Activated CD4-positive, alpha-beta T cell treated with anti-CD3 and anti-CD28 coated beads, Interleukin-2, amount 10 ng/mL, durations not matched to agents 7 days and 5 days (primary cell): ENCODE results near the gene DAP3. TPM values are rescaled to one million over a fixed set of nuclear protein-coding genes. Genes with fewer than 3 reads are reported as not detected.
A peak's percentile ranks its signal among the peaks of the same experiment; 100 is the strongest.

Experiments used
- CTCF ChIA-PET: fragments of 350-600 bp; sonication (Branson Sonifier 250); formaldehyde crosslinking; loops from one replicate; lab custom pipeline; 2021; ENCODE audit warnings: antibody characterized with exemption; lab: Charles Lee
- POLR2A ChIA-PET: fragments of 350-600 bp; sonication (Branson Sonifier 250); formaldehyde crosslinking; loops from one replicate; lab custom pipeline; 2021; ENCODE audit warnings: antibody characterized with exemption; lab: Charles Lee
- DNase-seq: peaks from one replicate; pipeline ENCODE4 v3.0.0-alpha.2; 2020
- H3K27ac Mint-ChIP-seq: one replicate; pipeline ENCODE4 v1.8.0; 2021; ENCODE audit warnings: mild to moderate bottlenecking, moderate library complexity, mixed read lengths
- H3K27me3 Mint-ChIP-seq: one replicate; pipeline ENCODE4 v1.8.0; 2021; ENCODE audit warnings: mixed read lengths
- H3K36me3 Mint-ChIP-seq: one replicate; pipeline ENCODE4 v1.8.0; 2021; ENCODE audit warnings: low read depth, mixed read lengths
- H3K4me1 Mint-ChIP-seq: one replicate; pipeline ENCODE4 v1.8.0; 2021; ENCODE audit warnings: mixed read lengths
- H3K4me3 Mint-ChIP-seq: one replicate; pipeline ENCODE4 v1.8.0; 2021; ENCODE audit warnings: mild to moderate bottlenecking, moderate library complexity, mixed read lengths
- H3K9me3 Mint-ChIP-seq: one replicate; pipeline ENCODE4 v1.8.0; 2021; ENCODE audit warnings: mixed read lengths
- total RNA-seq, 2 experiments: library from RNA; stranded (reverse); gene quantifications; one replicate each; pipeline ENCODE4 v1.2.3, GENCODE V29; 2021

Gene DAP3
- total RNA-seq, 2 experiments from 2014 or later: 123 to 129 TPM

DNA sequence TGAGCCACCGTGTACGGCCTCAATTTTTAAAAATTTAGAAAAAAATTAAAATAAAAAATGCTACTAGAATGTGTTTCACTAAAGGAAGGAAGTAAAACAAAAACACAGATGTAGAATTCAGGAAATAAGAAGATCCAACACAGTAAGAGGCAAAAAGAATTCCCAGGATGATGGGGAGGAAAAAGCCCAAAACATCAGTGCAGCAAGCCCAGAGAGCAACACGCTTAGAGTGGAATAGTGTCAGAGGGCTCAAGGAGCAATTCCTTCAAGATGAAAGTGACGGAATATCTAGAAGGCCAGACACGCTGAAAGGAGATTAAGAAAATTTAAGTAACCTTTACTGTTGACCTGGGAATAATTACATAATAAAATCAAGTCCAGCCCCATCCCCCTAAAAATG is 80.4 kb downstream of the DAP3 start:
- Mint-ChIP-seq H3K4me3 (no peak overlapping the region), H3K27me3 (no peaks in the 10 kb centered on the region), H3K9me3 (no peaks in the 10 kb centered on the region), H3K27ac (no peak overlapping the region), H3K4me1 (no peaks in the 10 kb centered on the region), H3K36me3 (peaks cover 66% of the 10 kb centered on the region)
- no peak for DNase-seq
- CTCF ChIA-PET: no interaction called here
- POLR2A ChIA-PET: no interaction called here

DNA sequence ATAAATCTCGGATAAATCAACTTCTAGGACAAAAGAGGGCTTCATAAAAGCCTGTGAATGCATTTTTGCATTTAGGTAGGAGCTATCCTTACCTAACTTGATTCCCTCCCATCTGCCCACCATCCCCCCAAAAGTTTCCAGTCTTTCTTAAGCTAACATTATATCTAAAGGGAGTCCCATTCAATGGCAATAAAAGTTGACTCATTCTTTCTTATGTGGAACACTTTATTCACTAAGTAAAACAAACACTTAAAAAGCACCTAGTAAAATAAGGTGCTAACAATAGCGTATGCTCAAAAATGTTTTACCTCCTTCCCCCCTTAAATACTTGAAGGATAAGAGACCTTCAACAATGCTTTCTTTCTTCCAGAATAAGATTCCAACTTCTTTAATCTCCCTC is 84.3 kb downstream of the DAP3 start:
- no peak for DNase-seq
- Mint-ChIP-seq H3K4me3 (no peak overlapping the region), H3K27ac (peak overlapping the region; percentile 2), H3K9me3 (no peaks in the 10 kb centered on the region), H3K27me3 (no peaks in the 10 kb centered on the region), H3K36me3 (peaks cover 73% of the 10 kb centered on the region), H3K4me1 (peaks cover 16% of the 10 kb centered on the region)
- ChIA-PET CTCF (no interaction called here), POLR2A (no interaction called here)

DNA sequence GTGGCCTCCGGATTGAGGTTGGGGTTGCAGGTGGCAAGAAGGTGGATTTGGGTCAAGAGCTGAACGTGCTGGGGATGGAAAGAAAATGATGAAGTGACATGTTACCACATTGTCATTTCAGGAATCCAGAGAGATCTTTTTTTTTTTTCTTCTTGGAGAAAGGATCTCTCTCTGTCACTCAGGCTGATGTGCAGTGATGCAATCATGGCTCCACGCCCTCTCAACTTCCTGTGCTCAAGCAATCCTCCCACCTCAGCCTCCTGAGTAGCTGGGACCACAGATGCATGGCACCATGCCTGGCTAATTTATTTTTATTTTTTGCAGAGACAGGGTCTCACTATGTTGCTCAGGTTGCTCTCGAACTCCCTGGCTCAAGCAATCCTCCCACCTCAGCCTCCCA is 87.5 kb downstream of the DAP3 start:
- Mint-ChIP-seq H3K4me1 (peaks cover 16% of the 10 kb centered on the region), H3K36me3 (peaks cover 53% of the 10 kb centered on the region), H3K4me3 (no peak overlapping the region), H3K27ac (peak overlapping the region; percentile 76), H3K9me3 (no peaks in the 10 kb centered on the region), H3K27me3 (no peaks in the 10 kb centered on the region)
- CTCF ChIA-PET: interaction anchor here (0.6 kb wide), 3 partner anchors 26 to 535 kb away, joined by 3 to 4 read pairs (median 3); no protein-coding TSS in a partner anchor
- POLR2A ChIA-PET: interaction anchor here (0.6 to 1.0 kb wide), 2 partner anchors 9 to 444 kb away, joined by 3 to 12 read pairs; no protein-coding TSS in a partner anchor
- peak; percentile 9 for DNase-seq

DNA sequence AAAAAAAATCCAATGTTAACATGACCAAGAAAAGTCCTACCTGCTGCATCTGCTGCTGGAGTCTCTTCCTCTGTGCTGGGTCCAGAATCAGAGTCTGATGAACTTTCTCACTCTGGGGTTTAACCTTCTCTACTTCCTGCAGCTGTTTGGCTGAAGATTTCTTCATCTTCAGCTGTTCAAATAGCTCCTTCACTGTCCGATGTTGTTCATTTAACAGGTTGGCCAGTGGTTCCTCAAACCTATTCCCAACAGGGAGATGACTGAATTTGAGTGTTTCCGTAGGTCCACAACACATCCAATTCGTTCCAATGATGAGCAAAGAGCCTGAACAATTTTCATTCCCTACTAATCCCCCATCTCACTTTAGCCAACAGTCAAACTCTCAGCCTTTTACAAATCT is 88.7 kb downstream of the DAP3 start:
- Mint-ChIP-seq H3K27ac (no peak overlapping the region), H3K9me3 (no peaks in the 10 kb centered on the region), H3K4me3 (no peak overlapping the region), H3K36me3 (peaks cover 48% of the 10 kb centered on the region), H3K27me3 (no peaks in the 10 kb centered on the region), H3K4me1 (peaks cover 16% of the 10 kb centered on the region)
- POLR2A ChIA-PET: interaction anchor here (0.7 kb wide), 1 partner anchor 54 kb away, joined by 8 read pairs; no protein-coding TSS in a partner anchor
- CTCF ChIA-PET: no interaction called here
- DNase-seq: no peak

Other genes with a start within 250 kb of the DAP3 start
- gene ASH1L, start 126.3 kb upstream of the DAP3 start, total RNA-seq: 10 to 100 TPM; 42.9 to 44.1 TPM
- 10 to 100 TPM; 61.5 to 64.5 TPM for gene MSTO1, start 78.9 kb upstream of the DAP3 start, total RNA-seq
- gene YY1AP1, start 317 bp upstream of the DAP3 start, total RNA-seq: 10 to 100 TPM; 68.9 to 81.9 TPM
- 10 to 100 TPM; 72.3 to 77.0 TPM for gene GON4L, start 168.1 kb downstream of the DAP3 start, total RNA-seq
- 10 to 100 TPM; 14.2 to 15.5 TPM for gene SYT11, start 170.5 kb downstream of the DAP3 start, total RNA-seq
- gene RIT1, start 222.3 kb downstream of the DAP3 start, total RNA-seq: 10 to 100 TPM; 24.0 to 28.4 TPM
- gene KHDC4, start 245.3 kb downstream of the DAP3 start, total RNA-seq: 10 to 100 TPM; 66.3 to 67.3 TPM